HG03159 (cell line): ENCODE measurements around the gene CAPN6.

Experiments used
- ATAC-seq: cut with Tn5 transposase; IDR thresholded peaks from one replicate; pipeline ENCODE4 v1.9.1; 2021; ENCODE audit warnings: mild to moderate bottlenecking, moderate library complexity; ENCODE audit not compliant: unreplicated experiment

Gene CAPN6

GRCh38 chrX:111200327-111200726 is 70.0 kb downstream of the CAPN6 start:
- ATAC-seq, result no peak

- ATAC-seq, result no peak
Measured at GRCh38 chrX:111199505-111199904, 70.8 kb downstream of the CAPN6 start.
